ENCODE results near the gene CITED4. TPM values are rescaled to one million over a fixed set of nuclear protein-coding genes. Genes with fewer than 3 reads are reported as not detected.
A peak's percentile ranks its signal among the peaks of the same experiment; 100 is the strongest.

The CITED4 gene
- total and polyA plus RNA-seq, 9 of the 15 experiments (the other 6 are each of a cell fraction or from before 2014, with no cell fraction given), result 0.11 to 1.2 (median 0.17) TPM; not detected in 2

GRCh38 chr1:40824591-40825434 is 37.4 kb downstream of the CITED4 start:
- H3K79me2 ChIP-seq (ENCODE audit: control insufficient read depth, insufficient read depth, low read length), result no peaks in the 10 kb centered on the region
- ATAC-seq (no peak), FAIRE-seq (no peak), DNase-seq (ENCODE audit: extremely low read depth in 1 of 4, low spot score in 3 of 4) (no peak)
- no peak overlapping the region for H3K4me3 ChIP-seq
- peaks cover 14% of the 10 kb centered on the region for H3K9me1 ChIP-seq (ENCODE audit: control insufficient read depth, insufficient read depth, low read length)
- no peaks in the 10 kb centered on the region for H3K27me3 ChIP-seq (ENCODE audit: control insufficient read depth in 2 of 2, insufficient read depth in 2 of 2, low read length in 2 of 2)
- intact Hi-C loops (cut with micrococcal nuclease) (no loop called here), in situ Hi-C loops (cut with MboI) (no loop called here)
- H3K4me2 ChIP-seq (ENCODE audit: insufficient read depth, low read length), result no peak overlapping the region
- POLR2A ChIA-PET, result interaction anchor here (0.7 to 1.4 kb wide), 3 partner anchors 10 to 17 kb away, joined by 3 to 5 read pairs (median 4); no protein-coding TSS in a partner anchor
- H4K20me1 ChIP-seq (replicated peaks; ENCODE audit: control insufficient read depth, insufficient read depth, low read length), result 0 out of 2 replicates have a peak, but pooled peaks cover 4% of the 10 kb centered on the region
- H3K9me3 ChIP-seq (replicated peaks; ENCODE audit: control insufficient read depth, insufficient read depth, low read depth, low read length), result no peaks in the 10 kb centered on the region
- TF ChIP-seq SPI1 (IDR thresholded peaks at IDR 0.05; ENCODE audit: borderline replicate concordance, low read depth, low read length), result no peak
- TF ChIP-seq POLR2G (IDR thresholded peaks at IDR 0.05; ENCODE audit: low read depth, low read length), result no peak
- TF ChIP-seq ZFP36 (IDR thresholded peaks at IDR 0.05; ENCODE audit: low read depth, low read length, partially characterized antibody), result peak; percentile 27
- TF ChIP-seq E2F3 (CRISPR knock-in tag; IDR thresholded peaks at IDR 0.05), result no peak
- 62% methylated on average over 18 of the region's 18 CpGs for WGBS (ENCODE audit: insufficient coverage, low coverage, missing lambda C conversion rate)
- peaks cover 23 to 50% of the 10 kb centered on the region in 2 experiments for H3K4me1 ChIP-seq (replicated peaks in 1 of 2; ENCODE audit: control insufficient read depth in 2 of 2, insufficient read depth in 2 of 2, low read length in 2 of 2)
- CTCF ChIA-PET (ENCODE audit: low intra/inter-chr PET ratio), result interaction anchor here (0.7 kb wide), 1 partner anchor 87 kb away, joined by 4 read pairs; no protein-coding TSS in a partner anchor
- BruUV-seq (replicated peaks), result no TSS peak
- no peak overlapping the region for H3K27ac ChIP-seq (ENCODE audit: extremely low read depth, low read depth, low read length)
- no peak overlapping the region for H2AFZ ChIP-seq (ENCODE audit: low read depth, low read length)
- H3K36me3 ChIP-seq (ENCODE audit: control insufficient read depth, insufficient read depth, low read length), result peaks cover 8% of the 10 kb centered on the region; the same call in 2 of the 3 replicates
- peak overlapping the region in 1 of 2 experiments; percentile 66; a peak in 2 of 4 replicates for H3K9ac ChIP-seq (ENCODE audit: insufficient read depth in 1 of 2, low read depth in 2 of 2, low read length in 2 of 2)

Measured in K562 (cell line).